NCI-H526 treated with DMSO at 0.1 percent for 48 hours (cell line): ENCODE data around the gene ENOX1.
A peak's percentile ranks its signal among the peaks of the same experiment; 100 is the strongest.

Source experiments
- DNase-seq: peaks from one replicate; lab custom pipeline; 2025; lab: John Stamatoyannopoulos, UW

Gene ENOX1

DNA sequence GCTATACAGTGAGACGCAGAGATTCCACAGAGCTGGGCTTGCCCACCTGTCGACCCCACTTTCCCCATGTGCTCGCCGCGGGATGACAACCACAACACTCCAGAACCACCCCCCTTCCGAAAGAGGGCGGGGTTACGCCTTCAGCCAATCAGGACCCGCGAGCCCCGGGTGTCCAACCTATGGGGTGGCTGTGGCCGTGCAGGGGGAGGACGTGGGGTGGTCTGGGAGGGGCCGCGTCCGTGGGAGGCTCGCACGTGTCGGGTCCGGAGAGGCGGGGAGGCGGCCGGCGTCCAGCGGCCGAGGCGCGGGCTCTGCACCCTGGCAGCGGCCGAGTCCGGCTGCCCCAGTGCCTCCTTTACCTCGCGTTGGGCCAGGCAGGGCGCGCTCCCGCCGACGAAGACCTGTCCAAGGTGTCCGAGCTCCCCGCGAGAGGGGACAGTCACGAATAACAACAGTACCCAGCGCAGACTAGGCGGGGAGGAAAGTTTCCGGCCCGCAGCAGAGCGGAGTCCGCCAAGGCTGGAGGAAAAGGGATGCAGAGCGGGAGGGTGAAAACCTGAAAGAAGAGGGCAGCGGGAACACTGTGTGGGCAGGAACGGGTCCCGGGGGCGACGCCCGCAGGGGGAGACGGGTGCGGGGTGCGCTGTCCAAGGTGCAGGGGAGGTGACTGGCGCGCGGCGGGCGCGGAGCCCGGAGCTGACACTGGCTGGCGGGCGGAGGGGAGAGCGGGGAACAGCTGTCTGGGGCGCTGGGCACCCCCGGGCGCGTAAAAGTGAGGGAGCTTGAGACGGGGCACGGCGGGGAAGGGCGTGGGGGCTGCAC, 911 bp downstream of the ENOX1 start:
- peak; percentile 65 for DNase-seq

DNA sequence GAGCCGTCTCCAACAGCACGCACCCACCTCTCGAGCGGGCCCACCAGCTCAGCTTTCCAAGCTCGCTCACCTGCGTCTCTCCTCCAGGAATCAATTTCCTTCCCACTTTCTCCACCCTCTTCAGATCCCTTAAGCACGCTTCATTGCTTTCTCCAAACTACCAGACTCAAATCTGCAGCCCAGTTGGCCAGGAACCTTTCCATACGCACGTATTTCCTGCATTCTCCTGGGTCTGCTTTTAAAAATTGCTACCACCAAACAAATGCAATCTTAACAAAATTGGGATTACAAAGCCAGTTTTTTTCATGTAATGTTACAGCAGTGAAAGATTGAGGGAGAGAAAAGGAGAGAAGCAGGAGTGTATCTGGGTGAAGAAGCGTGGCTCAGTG, 1.5 kb downstream of the ENOX1 start:
- no peak for DNase-seq

GRCh38 chr13:43784496-43784895, 2.3 kb downstream of the ENOX1 start:
- peak; percentile 35 for DNase-seq

- DNase-seq = peak; percentile 79
These were observed 3.0 kb downstream of the ENOX1 start for GRCh38 chr13:43783820-43784219.

DNA sequence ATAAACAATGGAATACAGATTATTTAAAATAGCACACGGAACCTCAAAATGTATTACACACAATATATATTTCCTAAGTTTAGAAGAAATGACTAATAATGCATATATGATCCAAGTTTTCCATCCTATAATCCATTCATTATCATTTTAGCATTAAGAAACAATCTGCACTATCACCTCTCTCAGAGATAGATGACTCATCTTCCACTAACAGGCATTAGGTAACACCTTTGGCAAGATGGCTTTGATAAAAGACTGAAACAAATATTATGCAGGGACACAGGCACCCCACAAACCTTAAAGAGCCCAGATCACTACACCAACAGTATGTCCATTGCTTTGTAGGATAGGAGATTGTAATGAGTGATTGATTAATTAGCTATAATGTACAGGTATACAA, 4.1 kb downstream of the ENOX1 start:
- no peak for DNase-seq

- no peak for DNase-seq
These were observed 6.1 kb downstream of the ENOX1 start for GRCh38 chr13:43780666-43781065.

DNA sequence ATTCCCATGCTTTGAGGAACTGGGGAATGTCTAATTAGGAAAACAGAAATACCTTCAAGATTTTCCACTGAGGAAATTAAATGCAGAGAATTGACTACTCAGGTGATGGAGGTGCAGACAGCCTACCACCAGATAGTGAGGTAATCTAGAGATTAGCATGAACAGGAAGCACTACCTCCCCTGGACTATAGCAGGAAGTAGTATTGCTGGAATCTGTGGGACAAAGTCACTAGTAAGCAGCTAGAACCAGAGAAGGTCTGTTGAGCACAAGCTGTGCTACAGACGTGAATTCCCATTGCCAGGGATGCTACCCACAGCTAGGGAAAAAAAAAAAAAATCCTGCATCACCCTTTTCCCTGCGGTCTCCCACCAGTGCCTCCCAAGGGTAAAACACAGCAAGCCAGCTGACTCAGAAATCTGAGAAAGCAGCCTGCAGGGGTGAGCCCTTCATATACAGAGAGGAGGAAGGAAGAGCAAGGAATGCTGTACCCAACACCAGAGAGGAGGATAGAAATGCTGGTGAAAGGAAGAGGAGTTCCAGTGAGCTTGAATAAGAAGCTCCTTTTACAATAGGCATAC, 10.2 kb downstream of the ENOX1 start:
- no peak for DNase-seq

- no peak for DNase-seq
These were observed 10.8 kb downstream of the ENOX1 start for GRCh38 chr13:43776006-43776405.

DNA sequence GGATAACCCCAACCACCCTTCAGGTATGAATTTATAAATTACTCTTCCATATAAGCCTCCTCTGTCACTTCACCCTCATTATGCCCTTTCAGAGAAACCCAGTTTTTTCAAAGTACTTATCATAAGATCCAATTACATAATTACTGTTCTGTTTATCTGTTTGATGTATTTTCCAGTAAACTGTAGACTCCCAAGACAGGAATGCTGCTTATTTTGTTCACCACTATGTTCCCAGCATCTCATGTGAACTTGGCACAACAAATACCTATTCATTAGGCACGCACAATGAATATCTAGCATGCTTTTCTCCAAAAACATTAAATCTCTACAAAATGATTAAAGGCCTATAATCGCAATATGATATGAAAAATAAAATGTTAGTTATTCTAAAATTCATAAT, 13.2 kb downstream of the ENOX1 start:
- DNase-seq = no peak

DNA sequence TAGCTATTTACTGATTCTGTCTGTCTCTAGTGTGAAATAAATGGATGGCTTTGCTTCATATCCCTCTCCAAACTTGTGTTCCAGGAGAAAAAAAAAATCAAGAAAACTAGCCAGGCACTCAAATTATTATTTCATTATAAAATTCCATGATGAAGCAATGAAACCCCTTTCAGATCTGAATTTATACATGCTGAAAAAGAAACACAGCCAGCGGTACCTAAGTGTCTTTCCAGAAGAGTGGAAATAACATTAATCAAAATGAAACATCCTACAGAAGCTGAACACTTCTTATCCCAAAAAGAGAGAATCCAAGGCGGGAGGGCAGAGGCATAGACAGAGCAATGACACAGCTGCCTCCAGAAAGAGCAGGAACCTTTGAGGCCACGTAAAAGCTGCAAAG, 15.9 kb downstream of the ENOX1 start:
- no peak for DNase-seq

- no peak for DNase-seq
These were observed 17.2 kb downstream of the ENOX1 start for GRCh38 chr13:43769529-43769928.

DNA sequence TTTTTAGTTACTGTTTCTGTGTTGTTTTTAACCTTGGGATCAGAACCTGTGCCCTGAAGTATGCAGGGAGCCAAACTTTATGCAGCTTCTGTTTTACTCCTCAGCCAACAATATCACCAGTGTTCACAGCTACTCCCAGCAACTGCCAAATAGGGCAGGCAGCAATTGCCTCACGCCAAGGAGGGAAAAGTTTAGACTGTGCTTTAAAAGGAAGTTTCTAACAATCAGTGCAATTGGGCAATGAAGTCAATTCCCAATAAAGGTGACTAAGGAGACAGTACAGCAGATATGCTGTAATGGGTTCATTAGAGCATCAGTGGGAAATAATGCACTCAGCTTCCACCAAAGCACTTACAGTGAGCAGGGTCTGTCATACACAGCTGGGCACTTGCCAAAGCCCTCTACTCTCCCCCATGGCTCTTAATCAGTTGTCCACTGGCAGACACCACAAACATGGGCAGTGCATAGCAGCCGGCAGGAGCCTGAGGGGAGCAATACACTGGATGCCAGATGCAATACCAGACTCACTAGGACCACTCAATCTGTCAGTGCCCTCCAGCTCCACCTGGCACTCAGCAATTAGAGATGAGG, 19.3 kb downstream of the ENOX1 start:
- no peak for DNase-seq

DNA sequence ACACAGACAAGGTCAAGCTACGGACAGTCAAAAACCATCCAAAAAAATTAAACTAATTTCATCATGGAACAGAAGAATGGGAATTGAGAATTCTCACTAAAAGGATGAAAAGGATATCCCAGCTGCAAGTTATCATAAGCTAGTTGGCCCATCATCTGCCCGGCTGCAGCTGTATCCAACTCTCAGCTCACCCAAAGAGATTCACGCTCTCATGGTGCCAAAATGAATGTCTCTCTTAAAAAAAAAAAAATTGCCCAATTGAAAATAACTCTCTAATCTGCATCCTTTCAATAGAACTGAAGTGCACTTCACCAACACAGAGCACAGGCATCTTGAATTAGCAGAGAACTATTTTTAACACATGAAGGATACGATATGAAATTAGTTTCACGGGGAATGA, 20.0 kb downstream of the ENOX1 start:
- no peak for DNase-seq

DNA sequence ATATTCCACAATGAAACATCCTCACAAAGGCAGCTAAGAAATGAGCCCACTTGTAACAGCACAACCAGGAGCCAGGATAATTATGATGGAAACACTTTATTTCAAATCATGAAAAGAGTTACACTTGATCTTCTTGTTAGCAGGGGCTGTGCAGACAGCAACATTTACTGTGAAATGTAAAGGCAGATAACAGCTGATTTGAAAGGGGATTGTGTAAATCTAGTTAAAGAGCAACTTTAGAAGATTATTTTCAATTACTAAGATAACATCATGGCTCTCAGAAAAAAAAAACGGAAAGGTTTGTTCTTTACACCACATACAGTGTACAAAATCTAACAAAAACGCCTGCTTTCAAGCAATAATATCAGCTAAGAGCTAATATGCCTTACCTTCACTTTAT, 22.4 kb downstream of the ENOX1 start:
- DNase-seq = no peak

DNA sequence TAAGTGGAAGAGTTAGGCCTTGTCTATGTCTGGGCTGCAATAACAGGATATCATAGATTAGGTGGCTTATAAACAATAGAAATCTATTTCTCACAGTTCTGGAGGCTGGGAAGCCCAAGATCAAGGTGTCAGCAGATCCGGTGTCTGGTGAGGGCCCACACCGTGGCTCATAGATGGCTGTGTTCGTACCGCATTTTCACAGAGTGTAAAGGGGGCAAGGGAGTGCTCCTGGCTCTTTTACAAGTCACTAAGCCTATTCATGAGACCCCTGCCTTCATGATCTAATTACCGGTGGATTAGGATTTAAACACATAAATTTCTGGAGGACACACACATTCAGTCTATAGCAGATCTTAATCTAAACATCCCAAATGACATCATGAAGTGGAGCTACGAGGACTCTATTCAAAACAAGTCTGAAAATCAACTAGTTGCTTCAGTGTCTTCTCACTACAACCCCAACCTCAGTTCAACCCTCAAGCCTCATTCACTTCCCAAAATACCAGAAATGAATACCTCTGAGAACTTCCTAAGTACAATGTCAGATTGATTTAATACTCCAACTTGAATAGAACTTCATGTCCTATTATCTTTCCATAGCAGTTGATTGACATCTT, 23.5 kb downstream of the ENOX1 start:
- no peak for DNase-seq

- DNase-seq = no peak
These were observed 25.0 kb downstream of the ENOX1 start for GRCh38 chr13:43761616-43762315.

DNA sequence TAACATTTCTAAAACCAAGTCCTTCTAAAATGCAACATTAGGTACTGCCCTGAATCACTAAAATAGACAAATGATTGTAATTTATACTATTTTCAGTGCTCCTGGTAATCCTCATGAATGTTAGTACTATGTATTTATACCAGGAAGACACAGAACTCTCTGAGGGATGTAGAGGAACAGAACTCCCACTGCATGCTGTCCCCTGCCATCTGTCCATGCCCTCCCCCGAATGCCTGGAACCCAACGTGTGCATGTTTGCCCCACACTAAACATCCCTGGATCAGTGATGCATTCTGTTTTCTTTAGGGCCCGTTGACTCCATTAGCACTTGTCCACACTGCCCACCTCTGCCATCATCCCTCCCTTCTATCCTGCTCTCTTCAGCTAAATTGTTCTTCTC, 26.5 kb downstream of the ENOX1 start:
- DNase-seq = no peak

DNA sequence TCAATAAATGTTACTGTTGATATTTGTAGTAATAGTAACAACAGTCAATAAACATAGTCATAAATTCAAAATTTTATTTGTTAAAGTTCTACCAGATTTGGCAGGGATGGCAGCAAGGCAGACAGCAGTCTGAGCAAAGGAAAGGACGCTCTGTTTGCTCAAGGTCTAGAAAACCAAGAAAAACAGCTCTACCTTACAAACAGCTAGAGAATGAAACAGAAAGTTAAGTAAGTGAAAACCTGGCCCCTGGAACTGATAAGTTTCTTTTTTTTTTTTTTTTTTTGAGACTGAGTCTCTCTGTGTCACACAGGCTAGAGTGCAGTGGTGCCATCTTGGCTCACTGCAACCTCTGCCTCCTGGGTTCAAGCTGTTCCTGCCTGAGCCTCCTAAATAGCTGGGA, 27.9 kb downstream of the ENOX1 start:
- no peak for DNase-seq

GRCh38 chr13:43757266-43757665, 29.5 kb downstream of the ENOX1 start:
- no peak for DNase-seq

DNA sequence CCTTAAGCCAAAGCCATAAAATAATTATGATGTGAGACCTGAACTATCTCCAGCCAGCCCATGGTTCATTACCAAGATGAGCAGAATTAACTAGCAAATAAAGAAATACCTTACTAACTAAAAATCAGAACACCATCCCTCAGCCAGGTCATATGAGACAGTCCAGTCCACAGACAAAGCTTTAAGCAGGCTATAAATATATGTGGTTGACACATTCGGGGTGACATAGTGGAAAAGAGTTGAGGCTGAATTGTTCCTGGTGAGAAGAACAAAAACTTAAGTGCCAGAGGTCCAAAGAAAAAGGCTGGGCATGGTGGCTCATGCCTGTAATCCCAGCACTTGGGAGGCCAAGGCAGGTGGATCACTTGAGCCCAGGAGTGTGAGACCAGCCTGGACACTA, 30.9 kb downstream of the ENOX1 start:
- no peak for DNase-seq

- no peak for DNase-seq
These were observed 35.1 kb downstream of the ENOX1 start for GRCh38 chr13:43751624-43752023.

DNA sequence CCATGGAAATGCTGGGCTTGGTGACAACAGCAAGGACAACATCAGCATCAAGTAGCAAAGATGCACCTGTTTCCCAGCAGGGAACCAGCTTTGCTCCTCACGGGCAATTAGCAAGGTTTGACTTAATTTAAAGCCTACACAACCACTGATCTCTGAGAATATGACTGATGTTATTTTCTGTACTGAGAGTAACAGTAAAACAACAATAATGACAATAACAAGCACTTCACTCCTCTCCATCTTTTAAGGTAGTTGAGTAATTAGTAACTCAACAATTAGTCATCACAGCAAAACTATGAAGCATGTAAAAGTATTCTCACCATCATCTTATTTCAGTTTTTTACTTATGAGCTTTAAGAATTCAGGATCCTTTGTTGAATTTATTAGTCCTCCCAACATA, 37.3 kb downstream of the ENOX1 start:
- DNase-seq = no peak
